Fibroblast of villous mesenchyme (primary cell): Measurements from ENCODE around the gene FHL5. TPM values are rescaled to one million over a fixed set of nuclear protein-coding genes. Genes with fewer than 3 reads are reported as not detected.
"Not testable (repeated sequence)": the region's sequence is repeated elsewhere in the genome, so short reads cannot be mapped to it uniquely, and the experiment has no call there.

ENCODE experiments used
- DNase-seq: peaks from one replicate; pipeline ENCODE4 v3.0.0-alpha.2; 2010; ENCODE audit warnings: low read depth
- H3K4me3 ChIP-seq: 2 replicates; pipeline ENCODE4 v1.5.1; 2011; ENCODE audit warnings: low read depth, mild to moderate bottlenecking, low read length
- total RNA-seq: library from RNA; depleted of rRNA; stranded (reverse); fragments of >200 nt; gene quantifications from 2 replicates; pipeline ENCODE4 v1.2.3, GENCODE V29; 2012
- TF ChIP-seq, protein P1 (sequence below): IDR thresholded peaks from 2 replicates; pipeline ENCODE4 v1.5.1; 2012; ENCODE audit warnings: low read depth, mild to moderate bottlenecking, low read length; ENCODE audit not compliant: insufficient read depth

Gene FHL5
- total RNA-seq, 1 donor = not detected

GRCh38 chr6:96621983-96622382 is 59.1 kb downstream of the FHL5 start:
- TF ChIP-seq, protein P1, sequence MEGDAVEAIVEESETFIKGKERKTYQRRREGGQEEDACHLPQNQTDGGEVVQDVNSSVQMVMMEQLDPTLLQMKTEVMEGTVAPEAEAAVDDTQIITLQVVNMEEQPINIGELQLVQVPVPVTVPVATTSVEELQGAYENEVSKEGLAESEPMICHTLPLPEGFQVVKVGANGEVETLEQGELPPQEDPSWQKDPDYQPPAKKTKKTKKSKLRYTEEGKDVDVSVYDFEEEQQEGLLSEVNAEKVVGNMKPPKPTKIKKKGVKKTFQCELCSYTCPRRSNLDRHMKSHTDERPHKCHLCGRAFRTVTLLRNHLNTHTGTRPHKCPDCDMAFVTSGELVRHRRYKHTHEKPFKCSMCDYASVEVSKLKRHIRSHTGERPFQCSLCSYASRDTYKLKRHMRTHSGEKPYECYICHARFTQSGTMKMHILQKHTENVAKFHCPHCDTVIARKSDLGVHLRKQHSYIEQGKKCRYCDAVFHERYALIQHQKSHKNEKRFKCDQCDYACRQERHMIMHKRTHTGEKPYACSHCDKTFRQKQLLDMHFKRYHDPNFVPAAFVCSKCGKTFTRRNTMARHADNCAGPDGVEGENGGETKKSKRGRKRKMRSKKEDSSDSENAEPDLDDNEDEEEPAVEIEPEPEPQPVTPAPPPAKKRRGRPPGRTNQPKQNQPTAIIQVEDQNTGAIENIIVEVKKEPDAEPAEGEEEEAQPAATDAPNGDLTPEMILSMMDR = no peak
- no peak for DNase-seq
- no peak overlapping the region for H3K4me3 ChIP-seq

DNA sequence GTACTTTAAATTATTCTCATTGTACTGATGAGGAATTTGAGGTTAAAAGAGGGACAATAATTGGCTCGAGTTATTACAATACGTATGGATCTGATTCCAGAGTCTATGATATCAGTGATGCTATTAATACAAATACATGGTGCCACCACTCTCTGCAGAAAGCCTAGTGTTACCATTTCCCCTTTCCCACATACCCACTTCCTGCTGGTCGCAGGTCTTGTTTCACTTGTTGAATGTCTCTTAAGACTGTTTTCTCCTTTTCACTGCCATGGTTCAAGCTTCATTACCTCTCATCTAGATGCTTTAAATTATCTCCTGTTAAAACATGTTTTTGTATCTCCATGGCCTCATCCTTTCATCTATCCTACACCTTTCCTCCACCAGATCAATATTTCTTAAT is 62.0 kb downstream of the FHL5 start:
- DNase-seq = no peak
- H3K4me3 ChIP-seq = no peak overlapping the region
- TF ChIP-seq, protein P1 = no peak

GRCh38 chr6:96626759-96627364 is 63.9 kb downstream of the FHL5 start:
- H3K4me3 ChIP-seq = no peak overlapping the region
- TF ChIP-seq, protein P1 = peak; percentile 44
- peak; percentile 46 for DNase-seq

GRCh38 chr6:96631248-96631647 is 68.3 kb downstream of the FHL5 start:
- DNase-seq = no peak

GRCh38 chr6:96637979-96638378 is 75.1 kb downstream of the FHL5 start:
- not testable (repeated sequence) for DNase-seq, H3K4me3 ChIP-seq

More at GRCh38 chr6:96631248-96631647, 68.3 kb downstream of the FHL5 start:
- TF ChIP-seq, protein P1 = no peak
- no peak overlapping the region for H3K4me3 ChIP-seq

DNA sequence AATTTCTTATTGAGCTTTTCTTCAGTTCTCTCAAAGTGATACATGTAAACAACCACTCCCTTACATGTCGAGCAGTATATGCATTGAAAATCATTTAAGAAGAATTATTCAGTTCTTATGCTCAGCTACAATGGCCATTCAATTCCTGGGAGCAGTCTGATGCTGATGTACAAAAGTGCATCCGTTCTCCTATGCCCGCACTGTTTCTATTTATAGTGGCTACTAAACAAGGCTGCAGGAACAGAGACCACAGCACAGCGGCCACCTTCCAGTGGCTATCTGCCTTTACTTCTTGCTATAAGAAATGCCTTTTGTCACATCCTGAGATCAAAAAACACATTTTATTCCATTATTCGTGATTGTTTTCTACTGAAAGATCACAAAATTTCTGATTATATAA is 82.2 kb downstream of the FHL5 start:
- DNase-seq = no peak
- TF ChIP-seq, protein P1 = no peak
- no peak overlapping the region for H3K4me3 ChIP-seq

GRCh38 chr6:96649926-96650325 is 87.0 kb downstream of the FHL5 start:
- no peak overlapping the region for H3K4me3 ChIP-seq
- TF ChIP-seq, protein P1 = no peak
- no peak for DNase-seq
